HepG2 (cell line): ENCODE results near the gene GGNBP2. TPM values are rescaled to one million over a fixed set of nuclear protein-coding genes. Genes with fewer than 3 reads are reported as not detected.
A peak's percentile ranks its signal among the peaks of the same experiment; 100 is the strongest.

Experiments
- ATAC-seq: fragments of 200-7000 bp; cut with Tn5 transposase; 3 replicates; pipeline ENCODE4 v1.9.1; 2020; ENCODE audit warnings: mild to moderate bottlenecking, moderate library complexity
- BruUV-seq: library from RNA; stranded (reverse); fragments of 400-500 nt; replicated peaks from 2 replicates; lab custom pipeline; 2021; lab: Mats Ljungman, UMichigan
- CTCF ChIA-PET: fragments of 300-600 bp; formaldehyde crosslinking; extraction: SDS; loops from one replicate; lab custom pipeline; 2021; ENCODE audit warnings: low total read pairs, inconsistent platforms, low intra/inter-chr PET ratio; lab: Yijun Ruan, JAX
- POLR2A ChIA-PET: fragments of 350-600 bp; sonication (Branson Sonifier 250); formaldehyde crosslinking; loops from one replicate; lab custom pipeline; 2020; ENCODE audit warnings: antibody characterized with exemption, inconsistent platforms; lab: Yijun Ruan, JAX
- DNase-seq: peaks from one replicate; pipeline ENCODE4 v3.0.0-alpha.2; 2015; ENCODE audit warnings: low spot score
- FAIRE-seq: peaks from 3 replicates; lab custom pipeline; 2011; peaks lifted over from hg19 to GRCh38; lab: Jason Lieb, UNC
- H2AFZ ChIP-seq: one replicate; pipeline ENCODE4 v1.6.1; 2011; ENCODE audit warnings: low read length, inconsistent platforms
- H3K27ac ChIP-seq: fragments of 300-600 bp; 3 replicates; pipeline ENCODE4 v1.8.0; 2011; ENCODE audit warnings: mixed run types, mild to moderate bottlenecking, mixed read lengths, low read length, inconsistent platforms; ENCODE audit not compliant: insufficient read depth; ENCODE audit errors: extremely low read length
- H3K27me3 ChIP-seq, 2 experiments: fragments of 200-600 bp in 1 of 2; 2 replicates in 1 of 2; 3 replicates in 1 of 2; pipeline versions ENCODE4 v1.6.0 to v1.8.0; 2011; ENCODE audit warnings: low read length in 2 of 2, mild to moderate bottlenecking in 2 of 2, moderate library complexity in 2 of 2, inconsistent platforms in 1 of 2; ENCODE audit not compliant: insufficient read depth in 2 of 2, control insufficient read depth in 1 of 2
- H3K36me3 ChIP-seq, 2 experiments: fragments of 200-600 bp in 1 of 2; replicated peaks in 1 of 2; 2 replicates in 1 of 2; 3 replicates in 1 of 2; pipeline versions ENCODE4 v1.5.1 to v1.8.0; 2011; ENCODE audit warnings: low read length in 2 of 2, inconsistent platforms in 1 of 2; ENCODE audit not compliant: insufficient read depth in 2 of 2, control insufficient read depth in 1 of 2
- H3K4me1 ChIP-seq: 2 replicates; pipeline ENCODE4 v1.5.1; 2012; ENCODE audit warnings: low read length, inconsistent platforms; ENCODE audit not compliant: insufficient read depth
- H3K4me2 ChIP-seq: 2 replicates; pipeline ENCODE4 v1.6.0; 2011; ENCODE audit warnings: low read depth, low read length, inconsistent platforms
- H3K4me3 ChIP-seq, 3 experiments: fragments of 200-600 bp in 1 of 3; sonication (generic), shearing (Covaris generic) in 1 of 3; replicated peaks in 1 of 3; 2 replicates each; pipeline ENCODE4 v1.5.1; 2011 to 2016; ENCODE audit warnings: low read length in 3 of 3, inconsistent platforms in 2 of 3, low read depth in 2 of 3, mild to moderate bottlenecking in 2 of 3, control low read depth in 1 of 3, mixed read lengths in 1 of 3; ENCODE audit not compliant: insufficient read depth in 1 of 3
- H3K79me2 ChIP-seq: one replicate; pipeline ENCODE4 v1.6.1; 2011; ENCODE audit warnings: low read length, inconsistent platforms; ENCODE audit not compliant: insufficient read depth
- H3K9ac ChIP-seq: 2 replicates; pipeline ENCODE4 v1.6.0; 2011; ENCODE audit warnings: mild to moderate bottlenecking, low read depth, low read length, inconsistent platforms; ENCODE audit not compliant: insufficient read depth
- H3K9me3 ChIP-seq: 2 replicates; pipeline ENCODE4 v1.5.1; 2012; ENCODE audit warnings: mild to moderate bottlenecking, low read length
- H4K20me1 ChIP-seq: 2 replicates; pipeline ENCODE4 v1.6.0; 2011; ENCODE audit warnings: inconsistent platforms, mild to moderate bottlenecking, low read length, moderate library complexity; ENCODE audit not compliant: insufficient read depth
- CBX5 ChIP-seq: sonication (generic); formaldehyde crosslinking; IDR thresholded peaks from 2 replicates; pipeline ENCODE4 v1.4.0; 2020; ENCODE audit warnings: missing genetic modification reagents, borderline replicate concordance
- ETV5 ChIP-seq: IDR thresholded peaks from 2 replicates; pipeline ENCODE4 v1.6.1; 2018; ENCODE audit warnings: missing biosample characterization, missing genetic modification reagents, inconsistent platforms, borderline replicate concordance
- MTF1 ChIP-seq: sonication (generic); formaldehyde crosslinking; IDR thresholded peaks from 2 replicates; pipeline ENCODE4 v1.5.0; 2020; ENCODE audit warnings: missing genetic modification reagents
- NFIB ChIP-seq: sonication (generic); formaldehyde crosslinking; IDR thresholded peaks from 2 replicates; pipeline ENCODE4 v1.9.0; 2021; ENCODE audit warnings: missing genetic modification reagents, mild to moderate bottlenecking, borderline replicate concordance
- NPAS2 ChIP-seq: sonication (generic); formaldehyde crosslinking; IDR thresholded peaks from 2 replicates; pipeline ENCODE4 v1.8.0; 2022; ENCODE audit warnings: mild to moderate bottlenecking, missing genetic modification reagents, borderline replicate concordance
- PHB2 ChIP-seq: fragments of 450-650 bp; IDR thresholded peaks from 2 replicates; pipeline ENCODE4 v1.6.1; 2018; ENCODE audit not compliant: partially characterized antibody
- POLR2AphosphoS2 ChIP-seq: IDR thresholded peaks from 2 replicates; pipeline ENCODE4 v1.6.1; 2011; ENCODE audit warnings: low read depth, low read length, improper control_type of control experiment
- ZBTB38 ChIP-seq: sonication (generic); formaldehyde crosslinking; IDR thresholded peaks from 2 replicates; pipeline ENCODE4 v1.5.1; 2020; ENCODE audit warnings: mild to moderate bottlenecking, missing genetic modification reagents
- ZMAT3 ChIP-seq: sonication (generic); formaldehyde crosslinking; conservative IDR thresholded peaks from 2 replicates; pipeline ENCODE4 v1.7.0; 2021; ENCODE audit warnings: missing genetic modification reagents
- ZNF224 ChIP-seq: sonication (generic); formaldehyde crosslinking; IDR thresholded peaks from 2 replicates; pipeline ENCODE4 v1.5.0; 2020; ENCODE audit warnings: mild to moderate bottlenecking, missing genetic modification reagents
- ZNF296 ChIP-seq: sonication (generic); formaldehyde crosslinking; conservative IDR thresholded peaks from 2 replicates; pipeline ENCODE4 v1.5.0; 2020; ENCODE audit warnings: mild to moderate bottlenecking, missing genetic modification reagents
- ZNF720 ChIP-seq: sonication (generic); formaldehyde crosslinking; IDR thresholded peaks from 2 replicates; pipeline ENCODE4 v1.4.0; 2020; ENCODE audit warnings: missing genetic modification reagents
- ZNF816 ChIP-seq: sonication (generic); formaldehyde crosslinking; IDR thresholded peaks from 2 replicates; pipeline ENCODE4 v1.8.0; 2022; ENCODE audit warnings: missing genetic modification reagents, mild to moderate bottlenecking, borderline replicate concordance
- WGBS: methylation state at CpG from one replicate; pipeline ENCODE4 v1.1.6; 2017; ENCODE audit warnings: low lambda C conversion rate; 5-methylcytosine and 5-hydroxymethylcytosine counted together
- in situ Hi-C: cut with HindIII; loops from 2 replicates; pipeline ENCODE4 v1.10.0; 2017; ENCODE audit warnings: low pct_unique_long_range_greater_than_20kb; ENCODE audit not compliant: extremely low pct_ligation_motif_present
- intact Hi-C: fragments of 100-400 bp; cut with micrococcal nuclease; formaldehyde crosslinking; loops from one replicate; pipeline ENCODE4 v1.10.0; 2022; ENCODE audit not compliant: unreplicated experiment
- polyA plus RNA-seq, 8 experiments: library from polyadenylated mRNA; depleted of rRNA in 3 of 8; stranded (reverse) in 7 of 8; unstranded in 1 of 8; fragments of >200 nt; fragmentation: Illumina TruSeq in 4 of 8; extraction: Trizol in 4 of 8; gene quantifications; 2 replicates each; pipeline versions ENCODE4 v1.2.1 to v1.2.3, GENCODE V29; 2011 to 2016; ENCODE audit warnings: low read depth in 4 of 8, missing spikeins in 1 of 8, mixed read lengths in 1 of 8; ENCODE audit not compliant: insufficient read depth in 1 of 8
- total RNA-seq, 5 experiments: library from RNA; depleted of rRNA; stranded (reverse); fragments of >200 nt; fragmentation: Illumina TruSeq; extraction: Trizol; gene quantifications; 2 replicates each; pipeline ENCODE4 v1.2.3, GENCODE V29; 2016; ENCODE audit warnings: low read depth in 1 of 5
- TF ChIP-seq, protein P1 (sequence below): sonication (generic); formaldehyde crosslinking; IDR thresholded peaks from 2 replicates; pipeline ENCODE4 v1.4.0; 2020; ENCODE audit warnings: mild to moderate bottlenecking, missing genetic modification reagents
- TF ChIP-seq, protein P2 (sequence below): sonication (generic); formaldehyde crosslinking; IDR thresholded peaks from 2 replicates; pipeline ENCODE4 v1.5.0; 2020; ENCODE audit warnings: missing genetic modification reagents

The GGNBP2 gene
- total and polyA plus RNA-seq, 2 of the 13 experiments (the other 11 are each of a cell fraction or from before 2014, with no cell fraction given): 53.3 to 84.2 TPM

DNA sequence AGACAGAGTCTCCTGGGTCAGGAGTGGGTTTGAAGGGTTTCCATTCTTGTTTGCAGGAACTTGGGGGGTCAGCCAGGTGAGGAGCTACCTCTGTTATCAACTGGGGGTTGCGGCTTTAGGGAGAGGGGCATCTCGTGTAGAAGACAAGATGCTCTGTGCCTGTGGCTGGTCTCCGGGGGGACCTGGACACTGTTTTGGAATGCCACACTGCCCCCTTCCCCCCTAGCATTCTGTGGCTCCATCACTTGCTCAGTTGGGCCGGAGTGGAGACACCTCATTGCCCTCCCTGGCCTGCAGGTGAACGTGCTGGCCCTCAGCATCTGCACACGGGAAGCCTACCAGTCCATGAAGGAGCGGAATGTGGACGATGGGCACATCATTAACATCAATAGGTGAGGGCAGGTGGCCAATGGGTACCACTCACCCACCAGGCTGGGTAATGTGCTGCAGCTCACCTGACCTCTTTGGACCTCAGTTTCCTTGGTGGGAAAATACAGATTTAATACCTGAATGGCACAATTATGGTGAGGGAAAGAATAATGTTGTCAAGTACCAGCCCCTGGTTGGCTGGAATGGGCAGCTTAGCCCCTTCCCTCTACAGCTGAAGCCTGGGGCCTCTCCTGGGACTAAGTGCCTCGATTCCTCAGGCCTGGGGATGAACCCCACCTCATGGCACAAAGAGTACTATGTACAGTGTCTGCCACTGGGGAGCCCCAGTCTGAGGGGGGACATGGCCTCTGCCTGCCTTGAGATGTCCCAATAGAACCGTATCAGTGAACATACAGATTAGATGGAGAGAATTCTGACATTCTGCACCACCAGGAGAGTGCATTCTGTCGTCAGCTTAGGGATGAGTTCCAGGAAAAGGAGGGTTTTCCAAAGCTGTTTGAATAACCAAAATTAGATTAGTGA is 53.4 kb downstream of the GGNBP2 start:
- 96% methylated on average over 9 of the region's 11 CpGs for WGBS
- Histone ChIP-seq H3K79me2 (peaks cover 21% of the 10 kb centered on the region), H3K9me3 (no peaks in the 10 kb centered on the region), H2AFZ (no peak overlapping the region), H3K4me2 (no peak overlapping the region), H3K9ac (no peak overlapping the region), H3K4me3 (no peak overlapping the region), H3K27ac (no peak overlapping the region), H3K27me3 (no peaks in the 10 kb centered on the region; a peak in 1 of 5 replicates), H3K36me3 (peaks cover 6 to 9% of the 10 kb centered on the region in 2 experiments; a peak in 4 of 5 replicates), H4K20me1 (no peaks in the 10 kb centered on the region), H3K4me1 (peaks cover 34% of the 10 kb centered on the region)
- TF ChIP-seq, protein P1, sequence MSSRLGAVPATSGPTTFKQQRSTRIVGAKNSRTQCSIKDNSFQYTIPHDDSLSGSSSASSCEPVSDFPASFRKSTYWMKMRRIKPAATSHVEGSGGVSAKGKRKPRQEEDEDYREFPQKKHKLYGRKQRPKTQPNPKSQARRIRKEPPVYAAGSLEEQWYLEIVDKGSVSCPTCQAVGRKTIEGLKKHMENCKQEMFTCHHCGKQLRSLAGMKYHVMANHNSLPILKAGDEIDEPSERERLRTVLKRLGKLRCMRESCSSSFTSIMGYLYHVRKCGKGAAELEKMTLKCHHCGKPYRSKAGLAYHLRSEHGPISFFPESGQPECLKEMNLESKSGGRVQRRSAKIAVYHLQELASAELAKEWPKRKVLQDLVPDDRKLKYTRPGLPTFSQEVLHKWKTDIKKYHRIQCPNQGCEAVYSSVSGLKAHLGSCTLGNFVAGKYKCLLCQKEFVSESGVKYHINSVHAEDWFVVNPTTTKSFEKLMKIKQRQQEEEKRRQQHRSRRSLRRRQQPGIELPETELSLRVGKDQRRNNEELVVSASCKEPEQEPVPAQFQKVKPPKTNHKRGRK (CRISPR knock-in tag): no peak
- TF ChIP-seq ZNF816 (CRISPR knock-in tag) (no peak), CBX5 (CRISPR knock-in tag) (no peak)
- ChIA-PET CTCF (no interaction called here), POLR2A (no interaction called here)
- in situ Hi-C loops: no loop called here
- no peak for ATAC-seq
- intact Hi-C loops: no loop called here
- no peak for FAIRE-seq
- no TSS peak for BruUV-seq
- no peak for DNase-seq

DNA sequence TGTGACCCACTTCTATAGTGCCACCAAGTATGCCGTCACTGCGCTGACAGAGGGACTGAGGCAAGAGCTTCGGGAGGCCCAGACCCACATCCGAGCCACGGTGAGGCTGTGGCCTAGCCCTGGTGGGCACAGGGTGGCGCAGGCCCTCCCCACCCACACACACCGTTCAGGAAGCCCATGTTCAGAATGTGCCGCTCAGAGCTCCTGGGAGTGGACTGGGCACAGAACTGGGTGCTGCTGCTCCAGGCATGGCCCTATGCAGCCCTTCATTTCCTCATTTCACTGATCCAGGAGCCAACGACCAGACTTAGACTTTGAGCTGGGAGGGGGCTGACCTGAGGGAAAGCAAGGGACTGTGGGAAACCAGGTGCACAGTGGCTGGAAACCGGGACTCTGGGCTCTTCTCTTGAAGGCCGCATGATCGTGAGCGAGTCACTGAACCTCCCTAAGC is 54.3 kb downstream of the GGNBP2 start:
- Histone ChIP-seq H3K4me2 (no peak overlapping the region), H3K36me3 (peaks cover 5 to 9% of the 10 kb centered on the region in 2 experiments; a peak in 3 of 5 replicates), H3K9ac (no peak overlapping the region), H3K9me3 (no peaks in the 10 kb centered on the region), H3K79me2 (peaks cover 21% of the 10 kb centered on the region), H3K4me1 (peaks cover 34% of the 10 kb centered on the region), H4K20me1 (peaks cover 5% of the 10 kb centered on the region; the same call in 1 of the 2 replicates), H3K4me3 (no peak overlapping the region), H2AFZ (no peak overlapping the region), H3K27ac (peak overlapping the region; percentile 34), H3K27me3 (no peaks in the 10 kb centered on the region; a peak in 1 of 5 replicates)
- intact Hi-C loops (no loop called here), in situ Hi-C loops (no loop called here)
- ATAC-seq: no peak
- WGBS: 77% methylated on average over 10 of the region's 13 CpGs
- FAIRE-seq: no peak
- no TSS peak for BruUV-seq
- no peak for DNase-seq
- POLR2A ChIA-PET: interaction anchor here (5.7 kb wide), 1 partner anchor 54 kb away, joined by 65 read pairs; the partner anchor contains the start of gene GGNBP2
- CTCF ChIA-PET: no interaction called here
- no peak for TF ChIP-seq ZNF224 (CRISPR knock-in tag)
- TF ChIP-seq MTF1 (CRISPR knock-in tag): no peak
- no peak for TF ChIP-seq NFIB (CRISPR knock-in tag)
- no peak for TF ChIP-seq POLR2AphosphoS2
- TF ChIP-seq ZBTB38 (CRISPR knock-in tag): peak; percentile 46; the same call in 1 of the 2 replicates
- no peak for TF ChIP-seq PHB2
- no peak for TF ChIP-seq ETV5 (CRISPR knock-in tag)
- TF ChIP-seq ZNF720: no peak
- TF ChIP-seq ZNF296: no peak
- TF ChIP-seq ZNF816 (CRISPR knock-in tag): no peak
- TF ChIP-seq, protein P2, sequence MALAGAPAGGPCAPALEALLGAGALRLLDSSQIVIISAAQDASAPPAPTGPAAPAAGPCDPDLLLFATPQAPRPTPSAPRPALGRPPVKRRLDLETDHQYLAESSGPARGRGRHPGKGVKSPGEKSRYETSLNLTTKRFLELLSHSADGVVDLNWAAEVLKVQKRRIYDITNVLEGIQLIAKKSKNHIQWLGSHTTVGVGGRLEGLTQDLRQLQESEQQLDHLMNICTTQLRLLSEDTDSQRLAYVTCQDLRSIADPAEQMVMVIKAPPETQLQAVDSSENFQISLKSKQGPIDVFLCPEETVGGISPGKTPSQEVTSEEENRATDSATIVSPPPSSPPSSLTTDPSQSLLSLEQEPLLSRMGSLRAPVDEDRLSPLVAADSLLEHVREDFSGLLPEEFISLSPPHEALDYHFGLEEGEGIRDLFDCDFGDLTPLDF (CRISPR knock-in tag): no peak
- no peak for TF ChIP-seq NPAS2 (CRISPR knock-in tag)
- no peak for TF ChIP-seq ZMAT3 (CRISPR knock-in tag)
